Hindlimb muscle (tissue), 1 donor: ENCODE results near the gene PTPN5. TPM values are rescaled to one million over a fixed set of nuclear protein-coding genes. Genes with fewer than 3 reads are reported as not detected.

Source experiments
- DNase-seq: peaks from one replicate; pipeline ENCODE4 v3.0.0-alpha.2; 2013
- polyA plus RNA-seq: library from polyadenylated mRNA; unstranded; fragments of 120-200 nt; gene quantifications from one replicate; pipeline ENCODE4 v1.2.1, GENCODE V29; 2013; ENCODE audit not compliant: insufficient read length

PTPN5 gene
- polyA plus RNA-seq, 1 donor, result 0.34 TPM

GRCh38 chr11:18773104-18773503 lies 18.5 kb downstream of the PTPN5 start:
- no peak for DNase-seq

DNA sequence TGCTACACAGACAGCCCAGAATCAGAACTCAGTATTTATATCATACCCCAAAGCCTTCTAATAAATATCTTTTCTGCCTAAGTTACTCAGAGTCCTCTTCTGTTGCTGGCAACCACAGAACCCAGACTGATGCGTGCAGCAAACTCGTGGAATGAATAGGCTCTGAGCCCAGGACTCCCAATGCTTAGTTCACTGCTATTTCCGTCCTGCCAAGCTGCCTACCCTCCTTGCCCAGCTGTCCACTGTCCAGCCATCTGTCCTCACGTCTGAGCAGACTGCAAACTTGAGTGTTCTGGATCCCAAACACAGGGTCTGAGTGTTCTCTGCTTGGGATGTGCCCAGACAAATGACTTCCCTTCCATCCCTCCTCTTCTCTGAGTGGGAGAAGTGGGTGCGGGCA lies 19.4 kb downstream of the PTPN5 start:
- DNase-seq, result no peak

- DNase-seq, result no peak
Measured at GRCh38 chr11:18771266-18772035, 20.1 kb downstream of the PTPN5 start.

DNA sequence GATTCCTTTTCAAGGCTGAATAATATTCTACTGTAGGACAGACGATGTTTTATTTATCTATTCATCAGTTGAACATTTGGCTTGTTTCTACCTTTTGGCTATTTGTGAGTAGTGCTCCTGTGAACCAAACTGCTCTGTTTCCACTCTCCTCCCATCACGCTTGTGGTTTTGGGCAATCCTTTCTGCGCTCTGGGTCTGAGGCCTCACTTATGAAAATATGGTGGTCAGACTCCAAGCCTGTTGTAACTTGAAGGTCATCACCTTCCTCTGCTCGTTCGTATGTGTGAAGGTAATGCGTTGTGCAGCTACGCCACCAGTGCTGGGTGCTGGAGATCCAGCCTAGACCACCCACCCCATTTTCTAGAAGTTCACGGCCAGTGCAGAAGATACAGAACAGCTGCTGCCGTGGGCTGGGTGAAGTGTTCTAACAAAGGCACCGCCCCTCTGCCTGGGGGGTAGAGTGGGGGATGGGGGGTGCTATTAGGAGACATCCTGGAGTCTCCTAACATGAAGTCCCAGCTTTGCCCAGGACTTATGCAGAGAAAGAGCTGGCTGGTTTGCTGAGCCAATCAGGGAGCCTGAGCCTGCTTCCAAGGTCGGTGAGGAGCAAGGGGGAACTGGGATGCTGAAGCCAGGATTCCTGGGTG lies 21.0 kb downstream of the PTPN5 start:
- DNase-seq, result no peak

- no peak for DNase-seq
Measured at GRCh38 chr11:18769802-18770456, 21.7 kb downstream of the PTPN5 start.

- DNase-seq, result no peak
Measured at GRCh38 chr11:18768978-18769377, 22.6 kb downstream of the PTPN5 start.

- no peak for DNase-seq
Measured at GRCh38 chr11:18768472-18768901, 23.1 kb downstream of the PTPN5 start.

DNA sequence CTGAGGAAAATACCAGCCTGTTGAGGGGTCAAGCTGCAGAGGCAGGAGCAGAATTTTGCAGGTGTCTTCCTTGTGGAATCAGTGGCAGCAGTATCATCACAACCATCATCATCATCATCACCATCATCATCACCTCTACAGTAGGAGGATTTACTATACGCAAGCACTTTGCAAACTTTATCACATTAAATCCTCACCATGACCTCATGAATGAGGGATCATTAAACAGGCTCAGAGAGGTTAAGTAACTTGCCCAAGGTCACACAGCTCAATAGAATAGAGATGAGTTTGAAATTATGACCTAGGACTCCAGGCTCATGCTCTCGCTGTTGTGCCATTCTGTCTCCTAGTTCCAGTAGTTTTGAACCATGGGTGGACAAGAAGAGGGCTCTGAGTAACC lies 25.6 kb downstream of the PTPN5 start:
- no peak for DNase-seq

DNA sequence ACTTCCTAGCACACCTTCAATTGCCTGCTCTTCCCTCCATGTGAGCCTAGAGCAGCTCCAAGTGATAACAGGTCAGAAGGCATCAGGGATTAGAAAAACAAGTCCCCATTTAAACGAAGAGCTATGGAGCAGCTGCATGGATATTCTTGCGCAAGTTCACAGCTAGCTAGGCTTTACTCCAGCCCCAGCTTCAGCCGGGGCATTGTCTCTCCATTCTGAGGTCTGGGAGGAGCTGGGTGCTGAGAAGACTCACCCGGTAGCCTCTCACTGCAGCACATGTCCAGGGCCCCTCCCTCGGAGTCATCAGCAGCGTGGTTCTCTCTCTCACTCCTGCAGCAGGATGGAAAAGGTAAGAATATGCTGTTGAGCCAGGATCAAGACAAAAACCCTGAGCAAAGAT lies 26.0 kb downstream of the PTPN5 start:
- no peak for DNase-seq

- DNase-seq, result no peak
Measured at GRCh38 chr11:18761741-18762140, 29.9 kb downstream of the PTPN5 start.

DNA sequence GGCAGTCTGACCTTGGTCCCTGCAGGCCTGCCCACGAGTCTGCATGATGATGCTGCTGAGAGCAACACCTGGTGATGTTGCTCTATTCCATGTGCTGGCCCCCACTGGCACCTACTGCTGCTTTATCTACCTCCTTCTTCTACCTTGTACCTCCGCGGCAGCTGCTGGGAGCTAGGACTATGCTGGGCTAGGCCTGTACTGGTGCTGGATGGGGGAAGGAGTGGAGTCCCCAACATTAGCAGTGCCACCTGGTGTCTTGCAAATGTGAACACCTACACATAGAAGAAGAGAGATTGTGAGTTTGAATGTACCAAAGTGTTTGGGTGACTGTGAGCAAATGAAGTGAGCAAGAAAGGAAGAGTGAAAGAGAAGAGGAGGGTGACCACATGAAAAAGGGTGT lies 30.5 kb downstream of the PTPN5 start:
- no peak for DNase-seq

DNA sequence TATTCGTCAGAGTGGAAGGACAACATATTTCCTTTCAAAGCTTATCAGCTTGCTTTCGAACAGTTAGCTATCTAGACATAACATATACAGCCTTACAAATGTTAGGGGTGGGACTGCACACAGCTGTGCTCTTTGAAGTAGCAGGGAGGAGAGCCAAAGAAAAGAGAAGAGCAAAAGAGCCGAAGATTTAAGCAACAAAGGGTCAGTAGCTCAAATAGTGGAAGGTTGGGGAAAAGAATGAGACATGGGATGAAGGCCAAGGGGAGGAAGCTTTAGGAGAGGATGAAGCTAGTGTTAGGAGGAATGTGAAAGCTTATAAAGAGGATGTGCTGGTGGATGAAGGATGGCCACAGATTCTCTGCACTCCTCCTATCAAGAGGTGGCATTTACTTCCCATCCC lies 33.8 kb downstream of the PTPN5 start:
- DNase-seq, result no peak

- no peak for DNase-seq
Measured at GRCh38 chr11:18756889-18757288, 34.7 kb downstream of the PTPN5 start.

GRCh38 chr11:18754308-18754707 lies 37.3 kb downstream of the PTPN5 start:
- no peak for DNase-seq

- DNase-seq, result no peak
Measured at GRCh38 chr11:18752502-18752901, 39.1 kb downstream of the PTPN5 start.

DNA sequence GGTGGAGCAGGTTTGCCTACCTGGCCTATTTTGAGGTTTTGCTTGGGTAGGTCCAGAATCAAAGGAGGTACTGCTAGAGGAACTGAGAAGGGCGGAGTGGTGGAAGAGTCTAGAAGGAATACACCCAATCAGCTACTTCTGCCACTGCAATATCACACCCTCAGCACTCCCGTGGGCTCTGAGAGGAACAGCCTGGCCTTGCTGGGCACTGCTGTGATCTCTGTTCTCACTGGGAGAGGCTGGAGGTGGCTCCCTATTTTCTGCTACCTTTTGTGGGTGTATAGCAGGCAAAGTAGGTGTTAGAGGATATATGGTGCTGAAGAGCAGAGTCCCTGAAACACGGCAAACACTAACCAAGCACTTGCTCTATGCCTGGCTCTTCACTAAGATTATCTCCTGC lies 40.7 kb downstream of the PTPN5 start:
- no peak for DNase-seq

DNA sequence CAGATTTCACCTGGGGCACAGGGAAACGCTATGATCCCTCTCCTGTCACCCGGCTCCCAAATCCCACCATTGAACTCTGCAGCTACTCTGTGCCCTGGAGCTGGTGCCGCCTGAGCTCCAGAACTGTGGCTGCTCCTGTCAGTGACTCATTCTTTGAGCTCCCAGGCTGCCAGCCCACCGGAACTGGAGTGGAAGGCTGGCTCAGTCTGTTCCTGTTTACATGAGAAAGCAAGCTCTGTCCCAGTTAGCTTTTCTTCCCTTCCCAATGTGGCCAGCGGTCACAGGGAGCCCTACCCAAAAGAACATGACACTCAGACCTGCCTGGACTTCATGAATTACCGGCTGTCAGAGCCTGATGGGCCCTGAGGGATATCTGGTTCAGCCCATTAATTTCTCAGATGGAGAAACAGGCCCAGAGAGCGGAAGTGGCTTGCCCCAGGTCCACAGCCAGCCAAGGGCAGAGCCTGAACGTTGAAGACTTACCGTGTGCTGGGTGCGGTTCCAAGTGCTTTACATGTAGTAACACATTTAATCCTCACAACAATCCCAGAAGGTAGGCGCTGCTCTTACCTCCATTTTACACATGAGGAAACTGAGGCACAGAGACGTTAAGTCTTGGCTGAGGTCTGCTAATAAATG lies 41.8 kb downstream of the PTPN5 start:
- DNase-seq, result no peak

- DNase-seq, result no peak
Measured at GRCh38 chr11:18748766-18749365, 42.7 kb downstream of the PTPN5 start.

DNA sequence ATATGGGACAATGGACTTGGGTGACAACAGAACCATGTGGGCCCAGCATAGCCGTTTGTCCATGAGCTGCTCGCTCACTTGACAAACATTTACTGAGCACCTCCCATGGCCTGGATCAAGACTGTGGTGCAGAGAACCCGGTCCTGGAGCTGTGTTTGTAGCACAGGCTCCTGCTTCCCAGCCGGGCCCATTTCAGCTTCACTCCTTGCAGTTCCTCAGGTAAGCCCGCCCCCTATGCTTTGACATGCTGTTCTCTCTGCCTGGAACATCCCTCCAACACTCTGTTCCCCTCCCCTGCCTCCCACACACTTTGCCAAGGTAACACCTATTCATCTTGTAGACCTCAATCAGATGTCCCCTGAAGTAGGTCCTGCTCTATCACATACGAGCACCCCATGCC lies 46.3 kb downstream of the PTPN5 start:
- DNase-seq, result no peak

DNA sequence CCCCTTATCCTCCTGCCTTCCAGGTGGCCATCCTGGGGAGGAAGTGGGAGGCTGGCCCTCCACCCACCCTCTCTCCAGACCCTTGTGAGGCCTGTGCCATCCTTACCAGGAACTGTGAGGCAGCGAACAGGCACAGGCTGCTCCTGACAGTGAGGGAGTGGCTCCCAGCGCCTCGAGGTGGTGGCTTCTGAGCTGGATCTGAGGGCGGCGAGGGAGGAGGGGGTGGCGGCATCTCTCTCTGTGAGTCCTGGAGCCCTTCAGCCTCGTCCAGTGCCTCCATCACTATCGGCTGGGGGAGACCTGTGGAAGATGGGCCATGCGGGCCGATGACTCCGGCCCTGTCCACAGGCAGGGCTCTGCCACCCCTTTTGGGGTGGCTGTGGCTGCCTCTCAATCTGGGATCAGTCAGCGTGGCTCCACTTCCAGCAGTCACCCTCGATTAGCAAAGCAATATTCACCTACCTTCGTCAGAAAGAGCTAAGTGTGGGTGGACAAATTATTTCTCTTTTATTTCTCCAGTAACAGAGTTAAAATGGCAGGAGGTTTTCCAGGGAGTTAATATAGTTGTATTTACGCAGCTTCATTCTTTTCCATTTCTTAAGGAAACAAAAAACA lies 47.6 kb downstream of the PTPN5 start:
- no peak for DNase-seq

DNA sequence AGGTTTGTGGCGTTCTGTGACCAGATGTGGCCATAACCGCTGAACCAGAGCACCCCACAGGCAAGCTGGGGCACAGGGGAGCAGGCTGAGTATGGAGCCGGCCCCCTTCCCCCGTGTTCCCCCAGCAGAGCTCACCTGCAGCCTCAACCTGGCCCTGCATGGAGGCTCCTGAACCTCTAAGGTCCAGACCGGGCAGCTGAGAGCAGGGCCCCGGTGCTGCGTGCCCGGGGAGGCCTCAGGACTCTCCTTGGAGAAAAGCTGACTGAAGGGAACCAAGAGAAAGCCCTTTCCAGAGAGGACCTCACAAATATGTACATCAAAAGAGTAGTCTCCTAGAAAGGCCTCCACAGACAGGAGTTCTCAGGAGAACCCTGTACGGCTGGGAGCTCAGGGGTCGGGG lies 48.2 kb downstream of the PTPN5 start:
- no peak for DNase-seq

- no peak for DNase-seq
Measured at GRCh38 chr11:18741783-18742182, 49.8 kb downstream of the PTPN5 start.
